ENCODE data around the gene ZFTA. TPM values are rescaled to one million over a fixed set of nuclear protein-coding genes. Genes with fewer than 3 reads are reported as not detected.

The ZFTA gene
- total RNA-seq, 1 experiment from 2014 or later: 44.7 TPM

DNA sequence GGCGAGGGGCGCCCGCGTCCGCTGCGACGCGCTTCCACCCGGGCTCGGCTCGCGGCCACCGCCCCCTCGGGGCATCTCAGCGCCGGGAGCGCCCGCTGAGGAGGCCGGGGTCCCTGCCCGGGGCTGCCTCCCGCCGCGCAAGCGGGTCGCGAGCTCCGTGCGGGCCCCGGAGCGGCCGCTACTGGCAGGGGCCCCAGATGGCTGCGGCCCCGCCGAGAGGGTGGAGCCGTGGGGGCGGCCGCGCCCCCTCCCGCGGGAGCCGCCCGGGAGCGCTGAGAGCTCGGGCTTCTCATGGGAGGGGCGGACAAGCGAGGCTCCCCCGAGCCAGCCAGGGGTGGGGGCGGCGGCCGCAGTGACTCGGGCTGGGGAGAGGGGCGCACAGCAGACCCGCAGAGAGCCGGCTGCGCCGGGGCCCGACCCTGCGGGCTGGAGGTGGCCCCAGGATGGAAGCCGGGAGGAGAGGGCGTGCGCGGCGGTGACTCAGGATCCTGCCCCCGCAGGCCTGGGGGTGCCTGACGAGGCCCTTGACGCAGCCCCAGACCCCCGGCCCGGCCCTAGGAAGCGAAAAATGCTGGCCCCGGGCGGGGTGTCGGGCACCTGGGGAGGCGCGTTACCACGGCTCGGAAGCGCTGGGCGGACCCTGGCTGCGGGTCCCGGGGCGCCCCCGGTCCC lies 603 bp upstream of the ZFTA start (continued):
- TF ChIP-seq, protein P1, sequence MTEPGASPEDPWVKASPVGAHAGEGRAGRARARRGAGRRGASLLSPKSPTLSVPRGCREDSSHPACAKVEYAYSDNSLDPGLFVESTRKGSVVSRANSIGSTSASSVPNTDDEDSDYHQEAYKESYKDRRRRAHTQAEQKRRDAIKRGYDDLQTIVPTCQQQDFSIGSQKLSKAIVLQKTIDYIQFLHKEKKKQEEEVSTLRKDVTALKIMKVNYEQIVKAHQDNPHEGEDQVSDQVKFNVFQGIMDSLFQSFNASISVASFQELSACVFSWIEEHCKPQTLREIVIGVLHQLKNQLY (CRISPR knock-in tag; IDR thresholded peaks at IDR 0.05): no peak
- TF ChIP-seq, protein P2, sequence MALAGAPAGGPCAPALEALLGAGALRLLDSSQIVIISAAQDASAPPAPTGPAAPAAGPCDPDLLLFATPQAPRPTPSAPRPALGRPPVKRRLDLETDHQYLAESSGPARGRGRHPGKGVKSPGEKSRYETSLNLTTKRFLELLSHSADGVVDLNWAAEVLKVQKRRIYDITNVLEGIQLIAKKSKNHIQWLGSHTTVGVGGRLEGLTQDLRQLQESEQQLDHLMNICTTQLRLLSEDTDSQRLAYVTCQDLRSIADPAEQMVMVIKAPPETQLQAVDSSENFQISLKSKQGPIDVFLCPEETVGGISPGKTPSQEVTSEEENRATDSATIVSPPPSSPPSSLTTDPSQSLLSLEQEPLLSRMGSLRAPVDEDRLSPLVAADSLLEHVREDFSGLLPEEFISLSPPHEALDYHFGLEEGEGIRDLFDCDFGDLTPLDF (CRISPR knock-in tag; IDR thresholded peaks at IDR 0.05): no peak
- TF ChIP-seq SMAD4 (CRISPR knock-in tag; IDR thresholded peaks at IDR 0.05): no peak
- TF ChIP-seq MAX (CRISPR knock-in tag; IDR thresholded peaks at IDR 0.05): no peak
- no peak for TF ChIP-seq IRF1 (CRISPR knock-in tag; IDR thresholded peaks at IDR 0.05)
- TF ChIP-seq HMGXB4 (CRISPR knock-in tag; IDR thresholded peaks at IDR 0.05): peak; percentile 89
- no peak for TF ChIP-seq FOXJ3 (CRISPR knock-in tag; IDR thresholded peaks at IDR 0.05; ENCODE audit: borderline replicate concordance)
- TF ChIP-seq CTCF (IDR thresholded peaks at IDR 0.05): no peak
- TF ChIP-seq KAT7 (CRISPR knock-in tag; IDR thresholded peaks at IDR 0.05; ENCODE audit: borderline replicate concordance): no peak
- no peak for TF ChIP-seq CBFB (CRISPR knock-in tag; IDR thresholded peaks at IDR 0.05; ENCODE audit: low read depth)
- 0 out of 2 replicates have a peak, but pooled peaks have one; percentile 13 for TF ChIP-seq ZNF416 (CRISPR knock-in tag; IDR thresholded peaks at IDR 0.05)
- TF ChIP-seq ZBTB43 (CRISPR knock-in tag; IDR thresholded peaks at IDR 0.05): no peak
- no peak for TF ChIP-seq ZBTB21 (CRISPR knock-in tag; IDR thresholded peaks at IDR 0.05; ENCODE audit: borderline replicate concordance)
- TF ChIP-seq GABPB1 (CRISPR knock-in tag; IDR thresholded peaks at IDR 0.05): no peak
- no peak for TF ChIP-seq NFATC4 (CRISPR knock-in tag; IDR thresholded peaks at IDR 0.05)
- TF ChIP-seq ZNF423 (CRISPR knock-in tag; IDR thresholded peaks at IDR 0.05): peak; percentile 33; the same call in 1 of the 2 replicates
- no peak for TF ChIP-seq ZNF396 (CRISPR knock-in tag; IDR thresholded peaks at IDR 0.05; ENCODE audit: borderline replicate concordance)
- TF ChIP-seq JAZF1 (CRISPR knock-in tag; IDR thresholded peaks at IDR 0.05): no peak
- peak; percentile 42; the same call in 1 of the 2 replicates for TF ChIP-seq ZNF263 (CRISPR knock-in tag; IDR thresholded peaks at IDR 0.05; ENCODE audit: low read depth)
- 0 out of 2 replicates have a peak, but pooled peaks have one; percentile 64 for TF ChIP-seq ELF4 (CRISPR knock-in tag; IDR thresholded peaks at IDR 0.05; ENCODE audit: low read depth)
- TF ChIP-seq ETV6 (CRISPR knock-in tag; IDR thresholded peaks at IDR 0.05): peak; percentile 27; the same call in 1 of the 2 replicates
- TF ChIP-seq ZNF532 (CRISPR knock-in tag; IDR thresholded peaks at IDR 0.05; ENCODE audit: borderline replicate concordance): no peak
